22Rv1 (cell line): ENCODE data around the gene PPP6R1.

Experiments
- ZFX ChIP-seq: fragments of 450-650 bp; IDR thresholded peaks from 2 replicates; pipeline ENCODE4 v1.6.1; 2017; ENCODE audit warnings: antibody characterized with exemption, borderline replicate concordance
- TF ChIP-seq, protein P1 (sequence below): fragments of 450-650 bp; IDR thresholded peaks from 2 replicates; pipeline ENCODE4 v1.5.1; 2017; ENCODE audit warnings: mild to moderate bottlenecking

GRCh38 chr19:55254625-55254977, 4.2 kb downstream of the PPP6R1 start:
- TF ChIP-seq, protein P1, sequence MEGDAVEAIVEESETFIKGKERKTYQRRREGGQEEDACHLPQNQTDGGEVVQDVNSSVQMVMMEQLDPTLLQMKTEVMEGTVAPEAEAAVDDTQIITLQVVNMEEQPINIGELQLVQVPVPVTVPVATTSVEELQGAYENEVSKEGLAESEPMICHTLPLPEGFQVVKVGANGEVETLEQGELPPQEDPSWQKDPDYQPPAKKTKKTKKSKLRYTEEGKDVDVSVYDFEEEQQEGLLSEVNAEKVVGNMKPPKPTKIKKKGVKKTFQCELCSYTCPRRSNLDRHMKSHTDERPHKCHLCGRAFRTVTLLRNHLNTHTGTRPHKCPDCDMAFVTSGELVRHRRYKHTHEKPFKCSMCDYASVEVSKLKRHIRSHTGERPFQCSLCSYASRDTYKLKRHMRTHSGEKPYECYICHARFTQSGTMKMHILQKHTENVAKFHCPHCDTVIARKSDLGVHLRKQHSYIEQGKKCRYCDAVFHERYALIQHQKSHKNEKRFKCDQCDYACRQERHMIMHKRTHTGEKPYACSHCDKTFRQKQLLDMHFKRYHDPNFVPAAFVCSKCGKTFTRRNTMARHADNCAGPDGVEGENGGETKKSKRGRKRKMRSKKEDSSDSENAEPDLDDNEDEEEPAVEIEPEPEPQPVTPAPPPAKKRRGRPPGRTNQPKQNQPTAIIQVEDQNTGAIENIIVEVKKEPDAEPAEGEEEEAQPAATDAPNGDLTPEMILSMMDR: no peak
- no peak for TF ChIP-seq ZFX
